HK-2 (cell line): ENCODE data around the gene CCDC38.

ENCODE experiments used
- DNase-seq: peaks from one replicate; pipeline ENCODE4 v3.0.0-alpha.2; 2018; ENCODE audit not compliant: unreplicated experiment

The CCDC38 gene

GRCh38 chr12:95962222-95962621, 19.8 kb upstream of the CCDC38 start:
- DNase-seq, result no peak

GRCh38 chr12:95960241-95960640, 17.8 kb upstream of the CCDC38 start:
- no peak for DNase-seq

GRCh38 chr12:95959107-95959506, 16.7 kb upstream of the CCDC38 start:
- no peak for DNase-seq

- no peak for DNase-seq
These were observed 14.2 kb upstream of the CCDC38 start for GRCh38 chr12:95956557-95957145.

- DNase-seq, result no peak
These were observed 13.2 kb upstream of the CCDC38 start for GRCh38 chr12:95955549-95956159.

- DNase-seq, result no peak
These were observed 10.6 kb upstream of the CCDC38 start for GRCh38 chr12:95953000-95953399.

GRCh38 chr12:95951515-95951914, 9.1 kb upstream of the CCDC38 start:
- no peak for DNase-seq

GRCh38 chr12:95949477-95950206, 7.2 kb upstream of the CCDC38 start:
- no peak for DNase-seq

- no peak for DNase-seq
These were observed 1.8 kb upstream of the CCDC38 start for GRCh38 chr12:95944108-95944704.

- DNase-seq, result peak; percentile 60
These were observed 972 bp upstream of the CCDC38 start, which contains the start of gene AMDHD1 for GRCh38 chr12:95943330-95943842. TSS of gene AMDHD1 (plus strand) at chr12:95943331. CDS start at chr12:95943399, 68 bp downstream.

GRCh38 chr12:95942101-95942523, 302 bp downstream of the CCDC38 start:
- no peak for DNase-seq

- no peak for DNase-seq
These were observed 1.9 kb downstream of the CCDC38 start for GRCh38 chr12:95940514-95940913.

- no peak for DNase-seq
These were observed 20.2 kb downstream of the CCDC38 start for GRCh38 chr12:95922231-95922630.

GRCh38 chr12:95919110-95919509, 23.3 kb downstream of the CCDC38 start:
- no peak for DNase-seq

GRCh38 chr12:95918194-95918993, 24.0 kb downstream of the CCDC38 start:
- peak; percentile 27 for DNase-seq

- DNase-seq, result no peak
These were observed 32.5 kb downstream of the CCDC38 start for GRCh38 chr12:95909871-95910270.

GRCh38 chr12:95908573-95908972, 33.8 kb downstream of the CCDC38 start:
- DNase-seq, result no peak

- DNase-seq, result no peak
These were observed 44.3 kb downstream of the CCDC38 start for GRCh38 chr12:95898081-95898480.

- DNase-seq, result no peak
These were observed 45.6 kb downstream of the CCDC38 start for GRCh38 chr12:95896846-95897245.

- DNase-seq, result no peak
These were observed 51.5 kb downstream of the CCDC38 start for GRCh38 chr12:95890958-95891357.

GRCh38 chr12:95887311-95887710, 55.1 kb downstream of the CCDC38 start:
- no peak for DNase-seq

- no peak for DNase-seq
These were observed 57.4 kb downstream of the CCDC38 start for GRCh38 chr12:95884998-95885397.
